HEK293 (cell line): ENCODE data around the gene MACO1.
A peak's percentile ranks its signal among the peaks of the same experiment; 100 is the strongest.

ENCODE experiments used
- CTCF ChIA-PET: fragments of 350-600 bp; formaldehyde crosslinking; extraction: SDS; loops from one replicate; lab custom pipeline; 2021; ENCODE audit warnings: antibody characterized with exemption; lab: Yijun Ruan, JAX
- POLR2A ChIA-PET: fragments of 300-600 bp; formaldehyde crosslinking; extraction: SDS; loops from one replicate; lab custom pipeline; 2020; ENCODE audit warnings: antibody characterized with exemption, inconsistent platforms; lab: Yijun Ruan, JAX
- H3K27ac ChIP-seq: fragments of 200-500 bp; sonication (Bioruptor generic); 2 replicates; pipeline ENCODE4 v1.5.1; 2014; ENCODE audit warnings: low read depth, low read length, control low read depth, inconsistent platforms; ENCODE audit errors: extremely low read depth
- H3K36me3 ChIP-seq, 2 experiments: fragments of 200-500 bp in 1 of 2; sonication (Bioruptor generic) in 1 of 2; 1 replicate in 1 of 2; 2 replicates in 1 of 2; pipeline ENCODE4 v1.5.1; 2014 to 2017; ENCODE audit warnings: inconsistent platforms in 2 of 2, low read length in 2 of 2; ENCODE audit not compliant: control insufficient read depth in 2 of 2, insufficient read depth in 1 of 2
- H3K4me1 ChIP-seq: fragments of 200-500 bp; sonication (Bioruptor generic); 2 replicates; pipeline ENCODE4 v1.5.1; 2014; ENCODE audit warnings: mild to moderate bottlenecking, low read length, inconsistent platforms; ENCODE audit not compliant: control insufficient read depth, insufficient read depth
- H3K4me3 ChIP-seq: 2 replicates; pipeline ENCODE4 v1.5.1; 2011; ENCODE audit warnings: low read depth, mild to moderate bottlenecking, control low read depth, low read length, moderate library complexity
- H3K9me3 ChIP-seq: fragments of 200-500 bp; sonication (Bioruptor generic); 2 replicates; pipeline ENCODE4 v1.5.1; 2014; ENCODE audit warnings: low read depth, low read length, inconsistent platforms; ENCODE audit not compliant: control insufficient read depth, insufficient read depth
- CTCF ChIP-seq: fragments of 450-650 bp; formaldehyde crosslinking; IDR thresholded peaks from 2 replicates; pipeline ENCODE4 v1.5.1; 2016; ENCODE audit warnings: missing biosample characterization, missing genetic modification characterization
- EGR2 ChIP-seq: fragments of 450-650 bp; formaldehyde crosslinking; IDR thresholded peaks from 2 replicates; pipeline ENCODE4 v1.5.1; 2016; ENCODE audit warnings: low read depth, missing biosample characterization, missing genetic modification characterization
- GFI1B ChIP-seq: fragments of 450-650 bp; formaldehyde crosslinking; IDR thresholded peaks from 2 replicates; pipeline ENCODE4 v1.5.1; 2016; ENCODE audit warnings: missing biosample characterization, missing genetic modification characterization
- GLIS1 ChIP-seq: fragments of 450-650 bp; formaldehyde crosslinking; IDR thresholded peaks from 2 replicates; pipeline ENCODE4 v1.5.1; 2016; ENCODE audit warnings: missing biosample characterization, missing genetic modification characterization
- INSM2 ChIP-seq: fragments of 450-650 bp; formaldehyde crosslinking; IDR thresholded peaks from 2 replicates; pipeline ENCODE4 v1.5.1; 2016; ENCODE audit warnings: missing biosample characterization, missing genetic modification characterization
- PRDM6 ChIP-seq: fragments of 450-650 bp; formaldehyde crosslinking; IDR thresholded peaks from 2 replicates; pipeline ENCODE4 v1.5.1; 2017; ENCODE audit warnings: missing biosample characterization, missing genetic modification characterization
- REST ChIP-seq: fragments of 450-650 bp; formaldehyde crosslinking; IDR thresholded peaks from 2 replicates; pipeline ENCODE4 v1.5.1; 2016; ENCODE audit warnings: missing biosample characterization, missing genetic modification characterization
- SCRT1 ChIP-seq: fragments of 450-650 bp; formaldehyde crosslinking; IDR thresholded peaks from 2 replicates; pipeline ENCODE4 v1.5.1; 2016; ENCODE audit warnings: missing biosample characterization, missing genetic modification characterization, borderline replicate concordance
- WT1 ChIP-seq: fragments of 450-650 bp; formaldehyde crosslinking; IDR thresholded peaks from 2 replicates; pipeline ENCODE4 v1.5.1; 2016; ENCODE audit warnings: missing biosample characterization, missing genetic modification characterization
- ZBTB26 ChIP-seq: fragments of 450-650 bp; formaldehyde crosslinking; optimal IDR thresholded peaks from 2 replicates; pipeline ENCODE3; 2016; ENCODE audit warnings: missing biosample characterization, mild to moderate bottlenecking, missing genetic modification characterization
- ZFHX2 ChIP-seq: fragments of 450-650 bp; formaldehyde crosslinking; conservative IDR thresholded peaks from 2 replicates; pipeline ENCODE4 v1.5.1; 2016; ENCODE audit warnings: missing biosample characterization, missing genetic modification characterization
- ZNF10 ChIP-seq: fragments of 450-650 bp; formaldehyde crosslinking; IDR thresholded peaks from 2 replicates; pipeline ENCODE4 v1.5.1; 2017; ENCODE audit warnings: missing biosample characterization, missing genetic modification characterization
- ZNF112 ChIP-seq: fragments of 450-650 bp; formaldehyde crosslinking; IDR thresholded peaks from 2 replicates; pipeline ENCODE4 v1.5.0; 2017; ENCODE audit warnings: missing biosample characterization, missing genetic modification characterization
- ZNF23 ChIP-seq: fragments of 450-650 bp; formaldehyde crosslinking; IDR thresholded peaks from 2 replicates; pipeline ENCODE4 v1.5.1; 2016; ENCODE audit warnings: missing biosample characterization, missing genetic modification characterization, borderline replicate concordance
- ZNF292 ChIP-seq: fragments of 450-650 bp; formaldehyde crosslinking; IDR thresholded peaks from 2 replicates; pipeline ENCODE4 v1.5.1; 2016; ENCODE audit warnings: low read depth, missing biosample characterization, missing genetic modification characterization, borderline replicate concordance
- ZNF580 ChIP-seq: fragments of 450-650 bp; formaldehyde crosslinking; IDR thresholded peaks from 2 replicates; pipeline ENCODE4 v1.5.1; 2016; ENCODE audit warnings: missing biosample characterization, missing genetic modification characterization
- ZSCAN30 ChIP-seq: fragments of 450-650 bp; IDR thresholded peaks from 2 replicates; pipeline ENCODE4 v1.5.1; 2018; ENCODE audit warnings: missing biosample characterization, mild to moderate bottlenecking, missing genetic modification characterization, moderate library complexity

Gene MACO1

GRCh38 chr1:25523542-25523941 lies 92.8 kb downstream of the MACO1 start:
- H3K9me3 ChIP-seq = no peaks in the 10 kb centered on the region
- H3K4me1 ChIP-seq = no peaks in the 10 kb centered on the region
- H3K27ac ChIP-seq = no peak overlapping the region
- H3K4me3 ChIP-seq = no peak overlapping the region
- CTCF ChIA-PET = interaction anchor here (0.9 to 1.4 kb wide), 2 partner anchors 36 to 286 kb away, joined by 3 read pairs; no protein-coding TSS in a partner anchor
- H3K36me3 ChIP-seq = no peaks in the 10 kb centered on the region
- POLR2A ChIA-PET = no interaction called here
- no peak for TF ChIP-seq INSM2 (tag by site-specific recombination)
- TF ChIP-seq ZSCAN30 (tag by site-specific recombination) = no peak
- no peak for TF ChIP-seq ZNF23 (tag by site-specific recombination)
- no peak for TF ChIP-seq REST (tag by site-specific recombination)
- no peak for TF ChIP-seq ZNF10 (tag by site-specific recombination)
- no peak for TF ChIP-seq GLIS1 (tag by site-specific recombination)
- TF ChIP-seq ZNF292 (tag by site-specific recombination) = no peak
- no peak for TF ChIP-seq GFI1B (tag by site-specific recombination)
- no peak for TF ChIP-seq WT1 (tag by site-specific recombination)
- no peak for TF ChIP-seq ZBTB26 (tag by site-specific recombination)
- TF ChIP-seq SCRT1 (tag by site-specific recombination) = no peak
- no peak for TF ChIP-seq PRDM6 (tag by site-specific recombination)
- TF ChIP-seq, all 188 proteins: peak for 0

GRCh38 chr1:25524568-25525360 lies 94.1 kb downstream of the MACO1 start:
- ChIA-PET CTCF (interaction anchor here (0.9 to 1.4 kb wide), 2 partner anchors 37 to 285 kb away, joined by 3 read pairs; no protein-coding TSS in a partner anchor), POLR2A (interaction anchor here (0.6 kb wide), 1 partner anchor 1145 kb away, joined by 3 read pairs; no protein-coding TSS in a partner anchor)
- Histone ChIP-seq H3K9me3 (no peaks in the 10 kb centered on the region), H3K4me3 (no peak overlapping the region), H3K27ac (no peak overlapping the region), H3K36me3 (no peaks in the 10 kb centered on the region)
- no peak for TF ChIP-seq ZNF580 (tag by site-specific recombination)
- TF ChIP-seq ZNF112 (tag by site-specific recombination) = peak; percentile 82
- no peak for TF ChIP-seq CTCF
- peak; percentile 39; the same call in 1 of the 2 replicates for TF ChIP-seq ZFHX2 (tag by site-specific recombination)
- TF ChIP-seq EGR2 (tag by site-specific recombination) = peak; percentile 84
- TF ChIP-seq, all 188 proteins: peak for 3
- H3K4me1 ChIP-seq = no peaks in the 10 kb centered on the region
